ENCODE results near the gene DHRS4L2. TPM values are rescaled to one million over a fixed set of nuclear protein-coding genes. Genes with fewer than 3 reads are reported as not detected.
A peak's percentile ranks its signal among the peaks of the same experiment; 100 is the strongest.
"Not testable (repeated sequence)": the region's sequence is repeated elsewhere in the genome, so short reads cannot be mapped to it uniquely, and the experiment has no call there.

Gene DHRS4L2
- total RNA-seq, 2 donors from 2014 or later = 15.8 to 17.9 TPM

GRCh38 chr14:23957913-23958569 is 30.7 kb upstream of the DHRS4L2 start:
- not testable (repeated sequence) for H3K27ac Mint-ChIP-seq; H3K27me3 Mint-ChIP-seq; H3K4me1 Mint-ChIP-seq; H3K4me3 Mint-ChIP-seq; H3K36me3 Mint-ChIP-seq (ENCODE audit: low read depth); H3K9me3 Mint-ChIP-seq; ATAC-seq (replicated peaks)

- not testable (repeated sequence) for ATAC-seq (replicated peaks); H3K36me3 Mint-ChIP-seq (ENCODE audit: low read depth)
Observed at GRCh38 chr14:23960899-23961298, 27.8 kb upstream of the DHRS4L2 start.

GRCh38 chr14:23961704-23962103 is 27.0 kb upstream of the DHRS4L2 start:
- H3K9me3 Mint-ChIP-seq; H3K4me3 Mint-ChIP-seq; H3K36me3 Mint-ChIP-seq (ENCODE audit: low read depth); H3K27me3 Mint-ChIP-seq; H3K4me1 Mint-ChIP-seq; H3K27ac Mint-ChIP-seq; ATAC-seq (replicated peaks): not testable (repeated sequence)

More at GRCh38 chr14:23960899-23961298, 27.8 kb upstream of the DHRS4L2 start:
- H3K4me3 Mint-ChIP-seq, H3K27ac Mint-ChIP-seq, H3K27me3 Mint-ChIP-seq, H3K9me3 Mint-ChIP-seq, H3K4me1 Mint-ChIP-seq: not testable (repeated sequence)

GRCh38 chr14:23969130-23969480 is 19.6 kb upstream of the DHRS4L2 start:
- H3K27ac Mint-ChIP-seq; H3K9me3 Mint-ChIP-seq; H3K4me1 Mint-ChIP-seq; H3K36me3 Mint-ChIP-seq (ENCODE audit: low read depth); H3K4me3 Mint-ChIP-seq; ATAC-seq (replicated peaks); H3K27me3 Mint-ChIP-seq: not testable (repeated sequence)

- not testable (repeated sequence) for H3K27ac Mint-ChIP-seq; H3K4me1 Mint-ChIP-seq; H3K27me3 Mint-ChIP-seq; H3K9me3 Mint-ChIP-seq; H3K36me3 Mint-ChIP-seq (ENCODE audit: low read depth); H3K4me3 Mint-ChIP-seq
- peak; percentile 96 for ATAC-seq (replicated peaks)
Observed at GRCh38 chr14:23969481-23970282, 19.0 kb upstream of the DHRS4L2 start.

- not testable (repeated sequence) for H3K4me1 Mint-ChIP-seq, H3K4me3 Mint-ChIP-seq
- ATAC-seq (replicated peaks) = peak; percentile 22
Observed at GRCh38 chr14:23970283-23970659, 18.5 kb upstream of the DHRS4L2 start.

GRCh38 chr14:23973178-23973577 is 15.6 kb upstream of the DHRS4L2 start:
- H3K4me3 Mint-ChIP-seq; ATAC-seq (replicated peaks); H3K27me3 Mint-ChIP-seq; H3K27ac Mint-ChIP-seq; H3K4me1 Mint-ChIP-seq; H3K9me3 Mint-ChIP-seq; H3K36me3 Mint-ChIP-seq (ENCODE audit: low read depth): not testable (repeated sequence)

More at GRCh38 chr14:23970283-23970659, 18.5 kb upstream of the DHRS4L2 start:
- H3K27me3 Mint-ChIP-seq; H3K9me3 Mint-ChIP-seq; H3K36me3 Mint-ChIP-seq (ENCODE audit: low read depth); H3K27ac Mint-ChIP-seq: not testable (repeated sequence)

GRCh38 chr14:23974041-23974440 is 14.7 kb upstream of the DHRS4L2 start:
- H3K9me3 Mint-ChIP-seq; H3K4me3 Mint-ChIP-seq; H3K36me3 Mint-ChIP-seq (ENCODE audit: low read depth); ATAC-seq (replicated peaks); H3K27me3 Mint-ChIP-seq; H3K4me1 Mint-ChIP-seq; H3K27ac Mint-ChIP-seq: not testable (repeated sequence)

- not testable (repeated sequence) for H3K9me3 Mint-ChIP-seq; H3K36me3 Mint-ChIP-seq (ENCODE audit: low read depth); H3K27me3 Mint-ChIP-seq; H3K27ac Mint-ChIP-seq; H3K4me1 Mint-ChIP-seq; H3K4me3 Mint-ChIP-seq
- ATAC-seq (replicated peaks) = peak; percentile 38
Observed at GRCh38 chr14:23977208-23977607, 11.5 kb upstream of the DHRS4L2 start.

- not testable (repeated sequence) for H3K27ac Mint-ChIP-seq; H3K27me3 Mint-ChIP-seq; H3K4me1 Mint-ChIP-seq; H3K4me3 Mint-ChIP-seq; ATAC-seq (replicated peaks); H3K36me3 Mint-ChIP-seq (ENCODE audit: low read depth); H3K9me3 Mint-ChIP-seq
Observed at GRCh38 chr14:23981951-23982813, 6.5 kb upstream of the DHRS4L2 start.

- Mint-ChIP-seq H3K27me3 (no peaks in the 10 kb centered on the region), H3K9me3 (no peaks in the 10 kb centered on the region), H3K36me3 (ENCODE audit: low read depth) (peaks cover 5% of the 10 kb centered on the region), H3K27ac (no peak overlapping the region), H3K4me1 (peaks cover 8% of the 10 kb centered on the region), H3K4me3 (no peak overlapping the region)
- ATAC-seq (replicated peaks) = no peak
Observed at GRCh38 chr14:23984891-23985602, 3.7 kb upstream of the DHRS4L2 start.

GRCh38 chr14:23988223-23988606 is 514 bp upstream of the DHRS4L2 start:
- not testable (repeated sequence) for H3K9me3 Mint-ChIP-seq; H3K4me1 Mint-ChIP-seq; H3K27me3 Mint-ChIP-seq; H3K36me3 Mint-ChIP-seq (ENCODE audit: low read depth)
- peak; percentile 5 for ATAC-seq (replicated peaks)
- H3K27ac Mint-ChIP-seq = peak overlapping the region; percentile 83
- H3K4me3 Mint-ChIP-seq = peak overlapping the region; percentile 83

GRCh38 chr14:23989734-23990445 is 1.2 kb downstream of the DHRS4L2 start:
- not testable (repeated sequence) for H3K36me3 Mint-ChIP-seq (ENCODE audit: low read depth); H3K27me3 Mint-ChIP-seq; H3K4me1 Mint-ChIP-seq; H3K9me3 Mint-ChIP-seq
- peak overlapping the region; percentile 83 for H3K4me3 Mint-ChIP-seq
- ATAC-seq (replicated peaks) = peak; percentile 59
- H3K27ac Mint-ChIP-seq = peak overlapping the region; percentile 83

GRCh38 chr14:23990961-23991360 is 2.2 kb downstream of the DHRS4L2 start:
- H3K27ac Mint-ChIP-seq; H3K4me1 Mint-ChIP-seq; H3K9me3 Mint-ChIP-seq; H3K27me3 Mint-ChIP-seq; H3K4me3 Mint-ChIP-seq; H3K36me3 Mint-ChIP-seq (ENCODE audit: low read depth); ATAC-seq (replicated peaks): not testable (repeated sequence)

All from activated T-helper 17 cell treated with anti-CD3 and anti-CD28 coated beads, Interleukin-2, amount 50 U/mL, for 72 hours (primary cell).